NCI-H69 (cell line): ENCODE data around the gene CPA4.
A peak's percentile ranks its signal among the peaks of the same experiment; 100 is the strongest.
"Not testable (repeated sequence)": the region's sequence is repeated elsewhere in the genome, so short reads cannot be mapped to it uniquely, and the experiment has no call there.

Experiments used
- DNase-seq: peaks from one replicate; lab custom pipeline; 2025; lab: John Stamatoyannopoulos, UW

The CPA4 gene

GRCh38 chr7:130303127-130303526, 10.2 kb downstream of the CPA4 start:
- DNase-seq, result peak; percentile 29

GRCh38 chr7:130303551-130303950, 10.6 kb downstream of the CPA4 start:
- DNase-seq, result no peak

- no peak for DNase-seq
These were observed 11.0 kb downstream of the CPA4 start for GRCh38 chr7:130303982-130304381.

- no peak for DNase-seq
These were observed 11.9 kb downstream of the CPA4 start for GRCh38 chr7:130304878-130305277.

GRCh38 chr7:130305433-130306042, 12.6 kb downstream of the CPA4 start:
- peak; percentile 80 for DNase-seq

- no peak for DNase-seq
These were observed 17.0 kb downstream of the CPA4 start for GRCh38 chr7:130309986-130310385.

GRCh38 chr7:130314305-130314704, 21.3 kb downstream of the CPA4 start:
- DNase-seq, result no peak

GRCh38 chr7:130319541-130319940, 26.6 kb downstream of the CPA4 start:
- no peak for DNase-seq

GRCh38 chr7:130321542-130322229, 28.7 kb downstream of the CPA4 start:
- not testable (repeated sequence) for DNase-seq

GRCh38 chr7:130322615-130323014, 29.7 kb downstream of the CPA4 start:
- peak; percentile 27 for DNase-seq

GRCh38 chr7:130324306-130324943, 31.5 kb downstream of the CPA4 start:
- peak; percentile 56 for DNase-seq

- peak; percentile 58 for DNase-seq
These were observed 36.7 kb downstream of the CPA4 start for GRCh38 chr7:130329681-130330080.

- peak; percentile 28 for DNase-seq
These were observed 39.5 kb downstream of the CPA4 start for GRCh38 chr7:130332259-130333053.

GRCh38 chr7:130333832-130334231, 40.9 kb downstream of the CPA4 start:
- DNase-seq, result no peak

GRCh38 chr7:130334274-130334673, 41.3 kb downstream of the CPA4 start:
- DNase-seq, result no peak

GRCh38 chr7:130337410-130337971, 44.5 kb downstream of the CPA4 start:
- no peak for DNase-seq

- no peak for DNase-seq
These were observed 45.3 kb downstream of the CPA4 start for GRCh38 chr7:130338233-130338632.

- DNase-seq, result no peak
These were observed 48.9 kb downstream of the CPA4 start for GRCh38 chr7:130341882-130342281.

- no peak for DNase-seq
These were observed 49.9 kb downstream of the CPA4 start for GRCh38 chr7:130342701-130343380.

- no peak for DNase-seq
These were observed 51.4 kb downstream of the CPA4 start, which contains the start of gene CPA5 for GRCh38 chr7:130344271-130344866. Gene CPA5 (plus strand): TSS chr7:130344816. CDS start chr7:130346486, 1,670 bp downstream.

- DNase-seq, result peak; percentile 91
These were observed 52.2 kb downstream of the CPA4 start for GRCh38 chr7:130345136-130345535.
